ENCODE data around the gene MCIDAS. TPM values are rescaled to one million over a fixed set of nuclear protein-coding genes. Genes with fewer than 3 reads are reported as not detected.

MCIDAS gene
- polyA plus RNA-seq, 1 donor (not counting 4 experiments of a cell fraction or from before 2014, with no cell fraction given) = 0.03 TPM

DNA sequence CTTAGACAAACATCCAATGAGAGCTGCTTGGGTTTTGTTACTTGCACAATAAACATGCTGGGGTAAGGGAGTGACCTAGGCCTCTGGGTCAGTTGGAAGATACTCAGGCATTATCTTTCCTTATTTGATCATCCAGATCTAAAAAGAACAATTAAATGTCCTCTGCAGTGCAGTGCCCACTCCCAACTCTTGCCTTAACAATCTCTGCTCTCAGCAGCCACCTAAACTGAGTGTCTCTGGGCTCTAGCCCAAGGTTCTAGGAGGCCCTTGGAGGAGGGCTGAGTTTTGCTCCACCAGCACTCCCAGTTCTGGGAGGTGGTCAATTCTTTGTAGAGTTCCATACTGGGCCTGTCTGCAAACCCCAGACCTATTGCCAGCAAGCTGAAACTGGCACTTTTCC, 1.8 kb downstream of the MCIDAS start:
- TF ChIP-seq EZH2 (IDR thresholded peaks at IDR 0.05; ENCODE audit: low read length) = no peak
- TF ChIP-seq, protein P1, sequence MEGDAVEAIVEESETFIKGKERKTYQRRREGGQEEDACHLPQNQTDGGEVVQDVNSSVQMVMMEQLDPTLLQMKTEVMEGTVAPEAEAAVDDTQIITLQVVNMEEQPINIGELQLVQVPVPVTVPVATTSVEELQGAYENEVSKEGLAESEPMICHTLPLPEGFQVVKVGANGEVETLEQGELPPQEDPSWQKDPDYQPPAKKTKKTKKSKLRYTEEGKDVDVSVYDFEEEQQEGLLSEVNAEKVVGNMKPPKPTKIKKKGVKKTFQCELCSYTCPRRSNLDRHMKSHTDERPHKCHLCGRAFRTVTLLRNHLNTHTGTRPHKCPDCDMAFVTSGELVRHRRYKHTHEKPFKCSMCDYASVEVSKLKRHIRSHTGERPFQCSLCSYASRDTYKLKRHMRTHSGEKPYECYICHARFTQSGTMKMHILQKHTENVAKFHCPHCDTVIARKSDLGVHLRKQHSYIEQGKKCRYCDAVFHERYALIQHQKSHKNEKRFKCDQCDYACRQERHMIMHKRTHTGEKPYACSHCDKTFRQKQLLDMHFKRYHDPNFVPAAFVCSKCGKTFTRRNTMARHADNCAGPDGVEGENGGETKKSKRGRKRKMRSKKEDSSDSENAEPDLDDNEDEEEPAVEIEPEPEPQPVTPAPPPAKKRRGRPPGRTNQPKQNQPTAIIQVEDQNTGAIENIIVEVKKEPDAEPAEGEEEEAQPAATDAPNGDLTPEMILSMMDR (optimal IDR thresholded peaks at IDR 0.05 in 1 of 3, IDR thresholded peaks at IDR 0.05 in 1 of 3, conservative IDR thresholded peaks at IDR 0.05 in 1 of 3; ENCODE audit: extremely low read depth in 1 of 3, insufficient read depth in 2 of 3, low read length in 3 of 3) = no peak
- Histone ChIP-seq H3K9me3 (ENCODE audit: control insufficient read depth, low read depth, low read length) (peaks cover 2% of the 10 kb centered on the region), H3K36me3 (ENCODE audit: control insufficient read depth in 2 of 2, extremely low read depth in 1 of 2, insufficient read depth in 2 of 2, low read length in 2 of 2) (no peaks in the 10 kb centered on the region), H4K20me1 (ENCODE audit: control insufficient read depth, extremely low read depth, insufficient read depth, low read length) (no peaks in the 10 kb centered on the region), H3K27ac (ENCODE audit: control insufficient read depth, insufficient read depth, low read length) (no peak overlapping the region), H3K4me3 (ENCODE audit: control insufficient read depth in 2 of 3, extremely low read depth in 1 of 3, insufficient read depth in 2 of 3, low read depth in 1 of 3, low read length in 3 of 3) (no peak overlapping the region), H3K27me3 (ENCODE audit: control insufficient read depth, extremely low read depth, insufficient read depth, low read length) (peaks cover 55% of the 10 kb centered on the region), H3K79me2 (ENCODE audit: control insufficient read depth, insufficient read depth, low read length) (no peaks in the 10 kb centered on the region), H3K9ac (ENCODE audit: control insufficient read depth, extremely low read depth, insufficient read depth, low read length) (no peak overlapping the region), H3K9me1 (ENCODE audit: control insufficient read depth, extremely low read depth, insufficient read depth, low read length) (no peaks in the 10 kb centered on the region), H3K4me1 (ENCODE audit: control insufficient read depth, extremely low read depth, insufficient read depth, low read length) (peaks cover 2% of the 10 kb centered on the region), H2AFZ (ENCODE audit: control insufficient read depth, low read length) (no peak overlapping the region), H3K4me2 (ENCODE audit: control insufficient read depth, extremely low read depth, insufficient read depth, low read depth, low read length) (no peak overlapping the region)
- DNase-seq (ENCODE audit: low read depth, low spot score) = no peak
- FAIRE-seq = no peak
- dilution Hi-C loops (cut with MboI; ENCODE audit: extremely low pct_ligation_motif_present, low sequenced_read_pairs) = no loop called here

DNA sequence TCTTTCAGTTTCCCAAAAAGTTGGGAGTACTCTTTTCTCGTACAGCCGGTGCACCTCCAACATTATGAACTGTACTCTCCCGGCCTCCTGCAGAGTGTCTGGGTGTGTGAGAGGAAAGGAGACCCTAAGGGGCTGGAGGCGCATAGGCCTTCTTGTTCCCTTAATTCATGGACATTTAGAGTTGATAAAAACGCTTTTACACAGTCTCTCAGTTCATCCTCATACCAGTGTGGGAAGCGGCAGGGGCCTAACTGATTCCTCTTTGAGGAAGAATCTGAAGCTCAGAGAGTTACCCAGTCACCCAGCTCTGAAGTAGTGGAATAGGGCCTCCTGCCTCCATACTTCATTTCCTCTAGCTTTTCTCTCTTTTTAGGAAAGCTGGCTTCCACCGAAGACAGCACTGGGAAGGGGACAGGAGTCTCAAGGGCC, 3.3 kb downstream of the MCIDAS start:
- Histone ChIP-seq H3K27me3 (ENCODE audit: control insufficient read depth, extremely low read depth, insufficient read depth, low read length) (peaks cover 51% of the 10 kb centered on the region), H3K27ac (ENCODE audit: control insufficient read depth, insufficient read depth, low read length) (no peak overlapping the region), H4K20me1 (ENCODE audit: control insufficient read depth, extremely low read depth, insufficient read depth, low read length) (no peaks in the 10 kb centered on the region), H3K9ac (ENCODE audit: control insufficient read depth, extremely low read depth, insufficient read depth, low read length) (no peak overlapping the region), H2AFZ (ENCODE audit: control insufficient read depth, low read length) (no peak overlapping the region), H3K4me1 (ENCODE audit: control insufficient read depth, extremely low read depth, insufficient read depth, low read length) (peaks cover 5% of the 10 kb centered on the region), H3K4me2 (ENCODE audit: control insufficient read depth, extremely low read depth, insufficient read depth, low read depth, low read length) (no peak overlapping the region), H3K79me2 (ENCODE audit: control insufficient read depth, insufficient read depth, low read length) (no peaks in the 10 kb centered on the region), H3K9me1 (ENCODE audit: control insufficient read depth, extremely low read depth, insufficient read depth, low read length) (no peaks in the 10 kb centered on the region), H3K36me3 (ENCODE audit: control insufficient read depth in 2 of 2, extremely low read depth in 1 of 2, insufficient read depth in 2 of 2, low read length in 2 of 2) (no peaks in the 10 kb centered on the region), H3K9me3 (ENCODE audit: control insufficient read depth, low read depth, low read length) (peaks cover 2% of the 10 kb centered on the region), H3K4me3 (ENCODE audit: control insufficient read depth in 2 of 3, extremely low read depth in 1 of 3, insufficient read depth in 2 of 3, low read depth in 1 of 3, low read length in 3 of 3) (no peak overlapping the region)
- TF ChIP-seq, protein P1 (optimal IDR thresholded peaks at IDR 0.05 in 1 of 3, IDR thresholded peaks at IDR 0.05 in 1 of 3, conservative IDR thresholded peaks at IDR 0.05 in 1 of 3; ENCODE audit: extremely low read depth in 1 of 3, insufficient read depth in 2 of 3, low read length in 3 of 3) = no peak
- no peak for TF ChIP-seq EZH2 (IDR thresholded peaks at IDR 0.05; ENCODE audit: low read length)
- no peak for FAIRE-seq
- no peak for DNase-seq (ENCODE audit: low read depth, low spot score)
- dilution Hi-C loops (cut with MboI; ENCODE audit: extremely low pct_ligation_motif_present, low sequenced_read_pairs) = no loop called here

Measured in keratinocyte (primary cell).